Glutamatergic neuron (in vitro differentiated cells): ENCODE data around the gene CHST8. TPM values are rescaled to one million over a fixed set of nuclear protein-coding genes. Genes with fewer than 3 reads are reported as not detected.
"Not testable (repeated sequence)": the region's sequence is repeated elsewhere in the genome, so short reads cannot be mapped to it uniquely, and the experiment has no call there.

ENCODE experiments used
- DNase-seq: peaks from one replicate; pipeline ENCODE4 v3.0.0; 2022
- H3K27ac Mint-ChIP-seq: one replicate; pipeline ENCODE4 v1.8.0; 2020; ENCODE audit warnings: mild to moderate bottlenecking, mixed read lengths, inconsistent platforms; ENCODE audit not compliant: unreplicated experiment
- H3K27me3 Mint-ChIP-seq: one replicate; pipeline ENCODE4 v1.8.0; 2020; ENCODE audit warnings: mild to moderate bottlenecking, moderate library complexity, mixed read lengths, inconsistent platforms; ENCODE audit not compliant: unreplicated experiment
- H3K36me3 Mint-ChIP-seq: one replicate; pipeline ENCODE4 v1.8.0; 2020; ENCODE audit warnings: mild to moderate bottlenecking, mixed read lengths, inconsistent platforms; ENCODE audit not compliant: unreplicated experiment
- H3K4me1 Mint-ChIP-seq: one replicate; pipeline ENCODE4 v1.8.0; 2020; ENCODE audit warnings: mild to moderate bottlenecking, low read depth, mixed read lengths, inconsistent platforms; ENCODE audit not compliant: unreplicated experiment
- H3K4me3 Mint-ChIP-seq: one replicate; pipeline ENCODE4 v1.8.0; 2020; ENCODE audit warnings: mild to moderate bottlenecking, mixed read lengths, inconsistent platforms; ENCODE audit not compliant: unreplicated experiment
- H3K9me3 Mint-ChIP-seq: one replicate; pipeline ENCODE4 v1.8.0; 2020; ENCODE audit warnings: mild to moderate bottlenecking, moderate library complexity, mixed read lengths, inconsistent platforms; ENCODE audit not compliant: unreplicated experiment
- CTCF ChIP-seq: fragments of 200-600 bp; sonication (generic); IDR thresholded peaks from one replicate; pipeline ENCODE4 v1.5.0; 2021; ENCODE audit not compliant: partially characterized antibody, unreplicated experiment
- total RNA-seq: library from RNA; stranded (reverse); fragmentation: NEBNext Ultra II Directional; extraction: Animal tissue kit (Norgen Biotek cat#: 25700); gene quantifications from one replicate; pipeline ENCODE4 v1.2.1, GENCODE V29; 2021; ENCODE audit not compliant: unreplicated experiment

CHST8 gene
- total RNA-seq, 1 donor from 2014 or later = 235 TPM

DNA sequence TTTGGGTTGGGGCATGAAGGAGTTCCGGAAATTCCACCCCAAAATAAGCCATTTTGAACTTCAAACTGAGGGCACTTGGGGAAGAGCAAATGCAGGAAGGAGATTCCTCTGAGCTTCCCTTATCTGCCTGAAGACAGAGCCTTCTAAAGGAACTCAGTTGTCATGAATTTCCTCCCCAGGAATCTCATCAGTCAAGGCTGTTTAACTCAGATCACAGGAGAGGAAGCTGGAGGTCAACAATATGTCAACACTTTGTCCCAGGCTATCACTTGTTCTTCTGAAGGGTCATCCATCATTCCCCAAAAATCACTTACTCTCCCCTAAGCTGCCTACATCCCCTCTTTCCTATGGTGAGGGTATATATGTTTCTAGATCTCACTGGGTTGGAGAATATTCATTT lies 26.0 kb upstream of the CHST8 start:
- DNase-seq = no peak
- no peak for TF ChIP-seq CTCF
- peaks cover 25% of the 10 kb centered on the region for H3K36me3 Mint-ChIP-seq
- H3K27me3 Mint-ChIP-seq = peaks cover 2% of the 10 kb centered on the region
- H3K4me3 Mint-ChIP-seq = no peak overlapping the region
- no peaks in the 10 kb centered on the region for H3K4me1 Mint-ChIP-seq
- no peak overlapping the region for H3K27ac Mint-ChIP-seq
- H3K9me3 Mint-ChIP-seq = peaks cover 6% of the 10 kb centered on the region

- Mint-ChIP-seq H3K27me3 (peaks cover 11% of the 10 kb centered on the region), H3K36me3 (peaks cover 28% of the 10 kb centered on the region), H3K4me3 (no peak overlapping the region), H3K4me1 (peaks cover 4% of the 10 kb centered on the region), H3K27ac (no peak overlapping the region), H3K9me3 (peaks cover 14% of the 10 kb centered on the region)
- no peak for DNase-seq
- TF ChIP-seq CTCF = no peak
These were observed 20.2 kb upstream of the CHST8 start for GRCh38 chr19:33601583-33601982.

- TF ChIP-seq CTCF = no peak
- peaks cover 7% of the 10 kb centered on the region for H3K4me1 Mint-ChIP-seq
- H3K9me3 Mint-ChIP-seq = peaks cover 14% of the 10 kb centered on the region
- H3K36me3 Mint-ChIP-seq = peaks cover 24% of the 10 kb centered on the region
- no peak overlapping the region for H3K4me3 Mint-ChIP-seq
- peaks cover 11% of the 10 kb centered on the region for H3K27me3 Mint-ChIP-seq
- no peak overlapping the region for H3K27ac Mint-ChIP-seq
- no peak for DNase-seq
These were observed 19.1 kb upstream of the CHST8 start for GRCh38 chr19:33602576-33603204.

GRCh38 chr19:33603377-33603776 lies 18.4 kb upstream of the CHST8 start:
- no peak for TF ChIP-seq CTCF
- peaks cover 11% of the 10 kb centered on the region for H3K27me3 Mint-ChIP-seq
- H3K36me3 Mint-ChIP-seq = peaks cover 24% of the 10 kb centered on the region
- H3K4me3 Mint-ChIP-seq = no peak overlapping the region
- peaks cover 7% of the 10 kb centered on the region for H3K4me1 Mint-ChIP-seq
- peaks cover 14% of the 10 kb centered on the region for H3K9me3 Mint-ChIP-seq
- H3K27ac Mint-ChIP-seq = no peak overlapping the region
- DNase-seq = no peak

DNA sequence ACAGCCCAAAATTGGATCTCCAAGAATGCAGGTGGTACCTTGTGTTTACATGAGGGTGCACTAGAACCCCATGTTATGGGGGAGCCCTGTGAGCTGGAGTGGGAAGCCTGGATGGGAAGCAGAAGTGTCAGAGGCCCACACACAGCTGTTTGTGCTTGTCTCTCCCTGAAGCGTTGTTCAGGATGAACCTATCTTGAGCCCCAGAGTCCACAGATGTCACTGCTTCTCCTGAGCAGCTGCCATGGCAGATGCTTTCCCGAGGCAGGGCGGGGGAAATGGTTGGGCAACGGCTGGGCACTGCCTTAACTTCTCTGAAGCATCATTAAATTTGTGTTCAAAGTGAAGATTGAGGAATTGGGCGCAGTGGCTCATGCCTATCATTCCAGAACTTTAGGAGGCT lies 17.1 kb upstream of the CHST8 start:
- H3K4me1 Mint-ChIP-seq = peaks cover 7% of the 10 kb centered on the region
- H3K36me3 Mint-ChIP-seq = peaks cover 26% of the 10 kb centered on the region
- no peak overlapping the region for H3K27ac Mint-ChIP-seq
- no peak overlapping the region for H3K4me3 Mint-ChIP-seq
- no peak for DNase-seq
- peaks cover 14% of the 10 kb centered on the region for H3K9me3 Mint-ChIP-seq
- H3K27me3 Mint-ChIP-seq = peaks cover 11% of the 10 kb centered on the region
- TF ChIP-seq CTCF = no peak

GRCh38 chr19:33605803-33606295 lies 15.9 kb upstream of the CHST8 start:
- H3K27ac Mint-ChIP-seq, DNase-seq, H3K4me3 Mint-ChIP-seq, H3K4me1 Mint-ChIP-seq: not testable (repeated sequence)
- Mint-ChIP-seq H3K27me3 (peaks cover 11% of the 10 kb centered on the region), H3K36me3 (peaks cover 23% of the 10 kb centered on the region), H3K9me3 (peaks cover 12% of the 10 kb centered on the region)
